ENCODE data around the gene NOTCH2NLA.
"Not testable (repeated sequence)": the region's sequence is repeated elsewhere in the genome, so short reads cannot be mapped to it uniquely, and the experiment has no call there.

The NOTCH2NLA gene

GRCh38 chr1:146144465-146144864 lies 84.4 kb downstream of the NOTCH2NLA start, which contains the start of gene NBPF10:
NBPF10 (minus strand) TSS chr1:146144804; CDS start chr1:146144769, 35 bp downstream.
- CTCF ChIA-PET; H3K27ac ChIP-seq (ENCODE audit: extremely low read depth, low read depth, low read length); H3K4me3 ChIP-seq (ENCODE audit: low read depth, low read length); H3K9me3 ChIP-seq (ENCODE audit: control insufficient read depth, insufficient read depth, low read depth, low read length); H3K4me1 ChIP-seq (ENCODE audit: control insufficient read depth, insufficient read depth, low read length); POLR2A ChIA-PET; H3K36me3 ChIP-seq (ENCODE audit: control insufficient read depth in 2 of 2, insufficient read depth in 1 of 2, low read length in 2 of 2): not testable (repeated sequence)

All from HEK293 (cell line).